AG04450 (cell line): ENCODE data around the gene PACRG. TPM values are rescaled to one million over a fixed set of nuclear protein-coding genes. Genes with fewer than 3 reads are reported as not detected.

Source experiments
- CTCF ChIA-PET: fragments of 300-600, 350-600 bp; formaldehyde crosslinking; extraction: SDS; loops from one replicate; lab custom pipeline; 2022; ENCODE audit warnings: antibody characterized with exemption, inconsistent platforms; lab: Charles Lee
- POLR2A ChIA-PET: fragments of 350-600 bp; formaldehyde crosslinking; extraction: SDS; loops from one replicate; lab custom pipeline; 2021; ENCODE audit warnings: antibody characterized with exemption, inconsistent platforms; lab: Yijun Ruan, JAX
- DNase-seq: peaks from one replicate; pipeline ENCODE4 v3.0.0-alpha.2; 2011; ENCODE audit warnings: low read depth, low spot score
- H3K27ac ChIP-seq: one replicate; pipeline ENCODE4 v1.5.1; 2012; ENCODE audit warnings: low read depth, low read length, control low read depth
- H3K27me3 ChIP-seq: one replicate; pipeline ENCODE4 v1.6.0; 2012; ENCODE audit warnings: low read length; ENCODE audit not compliant: control insufficient read depth, insufficient read depth
- H3K4me3 ChIP-seq: 2 replicates; pipeline ENCODE4 v1.5.1; 2011; ENCODE audit warnings: mild to moderate bottlenecking, low read depth, low read length, control low read depth
- H3K9me3 ChIP-seq: 2 replicates; pipeline ENCODE4 v1.5.1; 2012; ENCODE audit warnings: low read length; ENCODE audit not compliant: control insufficient read depth, insufficient read depth
- polyA plus RNA-seq: library from polyadenylated mRNA; depleted of rRNA; stranded (reverse); fragments of >200 nt; gene quantifications from 2 replicates; pipeline ENCODE4 v1.2.3, GENCODE V29; 2011
- TF ChIP-seq, protein P1 (sequence below): IDR thresholded peaks from 2 replicates; pipeline ENCODE4 v1.5.1; 2011; ENCODE audit warnings: low read depth, low read length, control low read depth, inconsistent platforms

The PACRG gene
- polyA plus RNA-seq, 1 experiment, result not detected

- H3K9me3 ChIP-seq, result peaks cover 22% of the 10 kb centered on the region
- CTCF ChIA-PET, result no interaction called here
- TF ChIP-seq, protein P1, sequence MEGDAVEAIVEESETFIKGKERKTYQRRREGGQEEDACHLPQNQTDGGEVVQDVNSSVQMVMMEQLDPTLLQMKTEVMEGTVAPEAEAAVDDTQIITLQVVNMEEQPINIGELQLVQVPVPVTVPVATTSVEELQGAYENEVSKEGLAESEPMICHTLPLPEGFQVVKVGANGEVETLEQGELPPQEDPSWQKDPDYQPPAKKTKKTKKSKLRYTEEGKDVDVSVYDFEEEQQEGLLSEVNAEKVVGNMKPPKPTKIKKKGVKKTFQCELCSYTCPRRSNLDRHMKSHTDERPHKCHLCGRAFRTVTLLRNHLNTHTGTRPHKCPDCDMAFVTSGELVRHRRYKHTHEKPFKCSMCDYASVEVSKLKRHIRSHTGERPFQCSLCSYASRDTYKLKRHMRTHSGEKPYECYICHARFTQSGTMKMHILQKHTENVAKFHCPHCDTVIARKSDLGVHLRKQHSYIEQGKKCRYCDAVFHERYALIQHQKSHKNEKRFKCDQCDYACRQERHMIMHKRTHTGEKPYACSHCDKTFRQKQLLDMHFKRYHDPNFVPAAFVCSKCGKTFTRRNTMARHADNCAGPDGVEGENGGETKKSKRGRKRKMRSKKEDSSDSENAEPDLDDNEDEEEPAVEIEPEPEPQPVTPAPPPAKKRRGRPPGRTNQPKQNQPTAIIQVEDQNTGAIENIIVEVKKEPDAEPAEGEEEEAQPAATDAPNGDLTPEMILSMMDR, result no peak
- POLR2A ChIA-PET, result no interaction called here
- no peak overlapping the region for H3K4me3 ChIP-seq
- no peak overlapping the region for H3K27ac ChIP-seq
- DNase-seq, result no peak
- H3K27me3 ChIP-seq, result no peaks in the 10 kb centered on the region
These were observed 86.7 kb downstream of the PACRG start for GRCh38 chr6:162814426-162814973.

DNA sequence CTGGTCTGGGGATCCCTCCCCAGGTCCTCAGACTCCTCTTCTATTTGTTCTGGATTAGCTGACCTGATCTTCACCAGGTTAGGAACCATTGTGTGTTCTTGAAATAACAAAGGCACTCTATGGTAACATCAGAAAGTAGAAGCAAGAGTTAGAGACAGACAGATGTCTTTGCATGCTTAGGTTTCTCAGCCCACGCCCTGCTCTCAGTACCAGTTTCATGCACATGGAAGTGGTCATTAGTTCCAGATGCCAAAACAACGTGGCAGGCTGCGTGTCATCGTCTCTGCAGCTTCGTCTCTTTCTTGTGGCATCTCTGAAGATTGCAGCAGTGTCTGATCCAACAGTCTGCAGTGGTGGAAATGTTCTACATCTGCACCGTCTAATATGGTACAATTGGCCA, 89.4 kb downstream of the PACRG start:
- ChIA-PET POLR2A (no interaction called here), CTCF (no interaction called here)

GRCh38 chr6:162819284-162819683, 91.5 kb downstream of the PACRG start:
- POLR2A ChIA-PET, result no interaction called here
- CTCF ChIA-PET, result no interaction called here

More for the DNA sequence above, 89.4 kb downstream of the PACRG start:
- TF ChIP-seq, protein P1, result no peak
- DNase-seq, result no peak
- H3K4me3 ChIP-seq, result no peak overlapping the region
- H3K27ac ChIP-seq, result no peak overlapping the region
- peaks cover 17% of the 10 kb centered on the region for H3K9me3 ChIP-seq
- no peaks in the 10 kb centered on the region for H3K27me3 ChIP-seq

DNA sequence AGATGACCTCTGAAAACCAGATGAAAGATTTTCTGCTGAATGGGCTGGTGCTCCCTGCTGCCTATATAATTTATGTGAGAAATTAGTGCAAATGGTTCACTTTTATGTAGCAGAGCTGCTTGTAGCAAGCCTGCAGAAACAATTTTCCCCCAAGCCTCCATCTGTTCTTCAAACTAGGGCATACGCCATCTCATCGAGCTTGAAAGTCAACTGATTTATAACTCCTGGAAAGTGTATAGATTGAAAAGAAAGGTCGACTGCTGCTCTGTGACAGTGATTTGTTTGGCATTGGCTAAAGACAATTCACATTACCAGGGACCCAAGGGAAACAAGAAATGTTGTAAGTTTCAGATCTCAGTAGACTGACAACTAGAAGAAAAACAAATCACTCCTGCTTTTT, 93.3 kb downstream of the PACRG start:
- ChIA-PET CTCF (no interaction called here), POLR2A (no interaction called here)
- TF ChIP-seq, protein P1, result no peak
- Histone ChIP-seq H3K9me3 (peaks cover 10% of the 10 kb centered on the region), H3K4me3 (no peak overlapping the region), H3K27me3 (no peaks in the 10 kb centered on the region), H3K27ac (no peak overlapping the region)
- no peak for DNase-seq

More at GRCh38 chr6:162819284-162819683, 91.5 kb downstream of the PACRG start:
- Histone ChIP-seq H3K9me3 (peaks cover 15% of the 10 kb centered on the region), H3K27me3 (no peaks in the 10 kb centered on the region), H3K27ac (no peak overlapping the region), H3K4me3 (no peak overlapping the region)
- DNase-seq, result no peak
- TF ChIP-seq, protein P1, result no peak

DNA sequence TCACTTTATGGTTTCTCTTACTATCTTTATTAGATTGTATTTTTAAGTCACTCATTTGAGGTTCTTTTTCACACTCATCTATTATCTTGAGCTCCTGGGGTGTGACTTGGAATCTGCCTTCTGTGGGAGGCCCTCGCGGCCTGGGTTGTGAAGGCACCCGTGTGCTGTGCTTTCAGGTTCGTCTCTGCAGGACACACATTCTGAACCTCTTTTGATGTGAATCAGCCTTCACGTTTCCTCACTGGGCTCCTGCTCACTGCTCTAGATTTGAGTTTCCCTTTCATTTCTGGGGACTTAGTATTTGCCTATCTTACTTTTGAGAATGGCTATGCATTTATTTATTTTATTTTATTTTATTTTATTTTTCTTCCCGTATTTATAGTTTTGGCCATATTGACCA, 97.8 kb downstream of the PACRG start:
- DNase-seq, result no peak
- TF ChIP-seq, protein P1, result no peak
- no peak overlapping the region for H3K27ac ChIP-seq
- peaks cover 5% of the 10 kb centered on the region; the same call in 1 of the 2 replicates for H3K9me3 ChIP-seq
- CTCF ChIA-PET, result no interaction called here
- H3K27me3 ChIP-seq, result no peaks in the 10 kb centered on the region
- H3K4me3 ChIP-seq, result no peak overlapping the region
- POLR2A ChIA-PET, result no interaction called here
